Measurements from ENCODE around the gene DPP10.

- no peak for TF ChIP-seq CTCF (IDR thresholded peaks at IDR 0.05)
- no peak for TF ChIP-seq POLR2AphosphoS5 (IDR thresholded peaks at IDR 0.05; ENCODE audit: low read depth, low read length)
- no peak for TF ChIP-seq TCF7L2 (IDR thresholded peaks at IDR 0.05; ENCODE audit: low read depth, low read length)
- no peak for TF ChIP-seq REST (IDR thresholded peaks at IDR 0.05; ENCODE audit: insufficient read depth in 1 of 2, low read depth in 2 of 2, low read length in 1 of 2)
- TF ChIP-seq SIN3A (IDR thresholded peaks at IDR 0.05; ENCODE audit: borderline replicate concordance, insufficient read depth, low read depth, low read length) = no peak
These were observed 642.0 kb downstream of the DPP10 start for GRCh38 chr2:115084446-115084845.
